HepG2 (cell line): ENCODE measurements around the gene KRTAP5-8. TPM values are rescaled to one million over a fixed set of nuclear protein-coding genes. Genes with fewer than 3 reads are reported as not detected.

Source experiments
- ATAC-seq: fragments of 200-7000 bp; cut with Tn5 transposase; 3 replicates; pipeline ENCODE4 v1.9.1; 2020; ENCODE audit warnings: mild to moderate bottlenecking, moderate library complexity
- BruUV-seq: library from RNA; stranded (reverse); fragments of 400-500 nt; replicated peaks from 2 replicates; lab custom pipeline; 2021; lab: Mats Ljungman, UMichigan
- CTCF ChIA-PET: fragments of 300-600 bp; formaldehyde crosslinking; extraction: SDS; loops from one replicate; lab custom pipeline; 2021; ENCODE audit warnings: low total read pairs, inconsistent platforms, low intra/inter-chr PET ratio; lab: Yijun Ruan, JAX
- POLR2A ChIA-PET: fragments of 350-600 bp; sonication (Branson Sonifier 250); formaldehyde crosslinking; loops from one replicate; lab custom pipeline; 2020; ENCODE audit warnings: antibody characterized with exemption, inconsistent platforms; lab: Yijun Ruan, JAX
- DNase-seq: peaks from one replicate; pipeline ENCODE4 v3.0.0-alpha.2; 2015; ENCODE audit warnings: low spot score
- FAIRE-seq: peaks from 3 replicates; lab custom pipeline; 2011; peaks lifted over from hg19 to GRCh38; lab: Jason Lieb, UNC
- H2AFZ ChIP-seq: one replicate; pipeline ENCODE4 v1.6.1; 2011; ENCODE audit warnings: low read length, inconsistent platforms
- H3K27ac ChIP-seq: fragments of 300-600 bp; 3 replicates; pipeline ENCODE4 v1.8.0; 2011; ENCODE audit warnings: mixed run types, mild to moderate bottlenecking, mixed read lengths, low read length, inconsistent platforms; ENCODE audit not compliant: insufficient read depth; ENCODE audit errors: extremely low read length
- H3K27me3 ChIP-seq, 2 experiments: fragments of 200-600 bp in 1 of 2; 2 replicates in 1 of 2; 3 replicates in 1 of 2; pipeline versions ENCODE4 v1.6.0 to v1.8.0; 2011; ENCODE audit warnings: low read length in 2 of 2, mild to moderate bottlenecking in 2 of 2, moderate library complexity in 2 of 2, inconsistent platforms in 1 of 2; ENCODE audit not compliant: insufficient read depth in 2 of 2, control insufficient read depth in 1 of 2
- H3K36me3 ChIP-seq, 2 experiments: fragments of 200-600 bp in 1 of 2; replicated peaks in 1 of 2; 2 replicates in 1 of 2; 3 replicates in 1 of 2; pipeline versions ENCODE4 v1.5.1 to v1.8.0; 2011; ENCODE audit warnings: low read length in 2 of 2, inconsistent platforms in 1 of 2; ENCODE audit not compliant: insufficient read depth in 2 of 2, control insufficient read depth in 1 of 2
- H3K4me1 ChIP-seq: 2 replicates; pipeline ENCODE4 v1.5.1; 2012; ENCODE audit warnings: low read length, inconsistent platforms; ENCODE audit not compliant: insufficient read depth
- H3K4me2 ChIP-seq: 2 replicates; pipeline ENCODE4 v1.6.0; 2011; ENCODE audit warnings: low read depth, low read length, inconsistent platforms
- H3K4me3 ChIP-seq, 3 experiments: fragments of 200-600 bp in 1 of 3; sonication (generic), shearing (Covaris generic) in 1 of 3; replicated peaks in 1 of 3; 2 replicates each; pipeline ENCODE4 v1.5.1; 2011 to 2016; ENCODE audit warnings: low read length in 3 of 3, inconsistent platforms in 2 of 3, low read depth in 2 of 3, mild to moderate bottlenecking in 2 of 3, control low read depth in 1 of 3, mixed read lengths in 1 of 3; ENCODE audit not compliant: insufficient read depth in 1 of 3
- H3K79me2 ChIP-seq: one replicate; pipeline ENCODE4 v1.6.1; 2011; ENCODE audit warnings: low read length, inconsistent platforms; ENCODE audit not compliant: insufficient read depth
- H3K9ac ChIP-seq: 2 replicates; pipeline ENCODE4 v1.6.0; 2011; ENCODE audit warnings: mild to moderate bottlenecking, low read depth, low read length, inconsistent platforms; ENCODE audit not compliant: insufficient read depth
- H3K9me3 ChIP-seq: 2 replicates; pipeline ENCODE4 v1.5.1; 2012; ENCODE audit warnings: mild to moderate bottlenecking, low read length
- H4K20me1 ChIP-seq: 2 replicates; pipeline ENCODE4 v1.6.0; 2011; ENCODE audit warnings: inconsistent platforms, mild to moderate bottlenecking, low read length, moderate library complexity; ENCODE audit not compliant: insufficient read depth
- CBX5 ChIP-seq: sonication (generic); formaldehyde crosslinking; IDR thresholded peaks from 2 replicates; pipeline ENCODE4 v1.4.0; 2020; ENCODE audit warnings: missing genetic modification reagents, borderline replicate concordance
- FOXA3 ChIP-seq: IDR thresholded peaks from 2 replicates; pipeline ENCODE4 v1.6.1; 2016; ENCODE audit warnings: missing genetic modification reagents, missing compliant biosample characterization
- HOXA9 ChIP-seq: sonication (generic); formaldehyde crosslinking; IDR thresholded peaks from 2 replicates; pipeline ENCODE4 v1.8.1; 2022; ENCODE audit warnings: missing genetic modification reagents, mild to moderate bottlenecking, moderate library complexity, borderline replicate concordance
- KDM6A ChIP-seq: IDR thresholded peaks from 2 replicates; pipeline ENCODE4 v1.6.1; 2016; ENCODE audit warnings: low read depth
- RFXAP ChIP-seq: sonication (generic); formaldehyde crosslinking; IDR thresholded peaks from 2 replicates; pipeline ENCODE4 v1.4.0; 2020; ENCODE audit warnings: missing genetic modification reagents, borderline replicate concordance
- THAP9 ChIP-seq: sonication (generic); formaldehyde crosslinking; IDR thresholded peaks from 2 replicates; pipeline ENCODE4; 2020; ENCODE audit warnings: missing genetic modification reagents, mild to moderate bottlenecking, borderline replicate concordance
- ZNF367 ChIP-seq: sonication (generic); formaldehyde crosslinking; IDR thresholded peaks from 2 replicates; pipeline ENCODE4 v1.4.0; 2020; ENCODE audit warnings: missing genetic modification reagents, borderline replicate concordance
- ZNF441 ChIP-seq: sonication (generic); formaldehyde crosslinking; IDR thresholded peaks from 2 replicates; pipeline ENCODE4 v1.7.0; 2021; ENCODE audit warnings: missing genetic modification reagents, borderline replicate concordance
- ZNF496 ChIP-seq: sonication (generic); formaldehyde crosslinking; IDR thresholded peaks from 2 replicates; pipeline ENCODE4 v1.8.1; 2023; ENCODE audit warnings: mild to moderate bottlenecking, moderate library complexity, missing genetic modification reagents; ENCODE audit not compliant: insufficient replicate concordance
- ZNF589 ChIP-seq: sonication (generic); formaldehyde crosslinking; conservative IDR thresholded peaks from 2 replicates; pipeline ENCODE4 v1.8.0; 2022; ENCODE audit warnings: mild to moderate bottlenecking, moderate library complexity, missing genetic modification reagents
- ZNF687 ChIP-seq: sonication (generic); formaldehyde crosslinking; IDR thresholded peaks from 2 replicates; pipeline ENCODE4 v1.5.1; 2020; ENCODE audit warnings: mild to moderate bottlenecking, missing genetic modification reagents, moderate library complexity
- ZNF713 ChIP-seq: sonication (generic); formaldehyde crosslinking; IDR thresholded peaks from 2 replicates; pipeline ENCODE4 v1.4.0; 2020; ENCODE audit warnings: mild to moderate bottlenecking, missing genetic modification reagents
- ZNF770 ChIP-seq: sonication (generic); formaldehyde crosslinking; IDR thresholded peaks from 2 replicates; pipeline ENCODE4 v1.5.0; 2020; ENCODE audit warnings: mild to moderate bottlenecking, missing genetic modification reagents
- ZNF816 ChIP-seq: sonication (generic); formaldehyde crosslinking; IDR thresholded peaks from 2 replicates; pipeline ENCODE4 v1.8.0; 2022; ENCODE audit warnings: missing genetic modification reagents, mild to moderate bottlenecking, borderline replicate concordance
- WGBS: methylation state at CpG from one replicate; pipeline ENCODE4 v1.1.6; 2017; ENCODE audit warnings: low lambda C conversion rate; 5-methylcytosine and 5-hydroxymethylcytosine counted together
- in situ Hi-C: cut with HindIII; loops from 2 replicates; pipeline ENCODE4 v1.10.0; 2017; ENCODE audit warnings: low pct_unique_long_range_greater_than_20kb; ENCODE audit not compliant: extremely low pct_ligation_motif_present
- intact Hi-C: fragments of 100-400 bp; cut with micrococcal nuclease; formaldehyde crosslinking; loops from one replicate; pipeline ENCODE4 v1.10.0; 2022; ENCODE audit not compliant: unreplicated experiment
- polyA plus RNA-seq, 8 experiments: library from polyadenylated mRNA; depleted of rRNA in 3 of 8; stranded (reverse) in 7 of 8; unstranded in 1 of 8; fragments of >200 nt; fragmentation: Illumina TruSeq in 4 of 8; extraction: Trizol in 4 of 8; gene quantifications; 2 replicates each; pipeline versions ENCODE4 v1.2.1 to v1.2.3, GENCODE V29; 2011 to 2016; ENCODE audit warnings: low read depth in 4 of 8, missing spikeins in 1 of 8, mixed read lengths in 1 of 8; ENCODE audit not compliant: insufficient read depth in 1 of 8
- total RNA-seq, 5 experiments: library from RNA; depleted of rRNA; stranded (reverse); fragments of >200 nt; fragmentation: Illumina TruSeq; extraction: Trizol; gene quantifications; 2 replicates each; pipeline ENCODE4 v1.2.3, GENCODE V29; 2016; ENCODE audit warnings: low read depth in 1 of 5

Gene KRTAP5-8
- total and polyA plus RNA-seq, 2 of the 13 experiments (the other 11 are each of a cell fraction or from before 2014, with no cell fraction given), result 0.20 TPM; not detected in 1

- H3K4me3 ChIP-seq, result no peak overlapping the region
- ChIA-PET POLR2A (no interaction called here), CTCF (no interaction called here)
- H3K9ac ChIP-seq, result no peak overlapping the region
- ATAC-seq, result no peak
- H3K27ac ChIP-seq, result no peak overlapping the region
- intact Hi-C loops, result no loop called here
- no peaks in the 10 kb centered on the region for H3K27me3 ChIP-seq
- H3K4me1 ChIP-seq, result no peaks in the 10 kb centered on the region
- H2AFZ ChIP-seq, result no peak overlapping the region
- no peaks in the 10 kb centered on the region for H3K9me3 ChIP-seq
- no peak for FAIRE-seq
- TF ChIP-seq ZNF441 (CRISPR knock-in tag), result no peak
- no peak for TF ChIP-seq KDM6A
- TF ChIP-seq ZNF367 (CRISPR knock-in tag), result no peak
- TF ChIP-seq ZNF589 (CRISPR knock-in tag), result no peak
- TF ChIP-seq CBX5 (CRISPR knock-in tag), result no peak
- TF ChIP-seq RFXAP (CRISPR knock-in tag), result no peak
- no peak for TF ChIP-seq ZNF496 (CRISPR knock-in tag)
- no peak for TF ChIP-seq THAP9 (CRISPR knock-in tag)
- TF ChIP-seq ZNF816, result no peak
- no peak for TF ChIP-seq ZNF713 (CRISPR knock-in tag)
- peak; percentile 27; the same call in 1 of the 2 replicates for TF ChIP-seq ZNF687 (CRISPR knock-in tag)
- TF ChIP-seq ZNF770 (CRISPR knock-in tag), result 0 out of 2 replicates have a peak, but pooled peaks have one; percentile 26
- no peak for TF ChIP-seq FOXA3
- TF ChIP-seq HOXA9 (CRISPR knock-in tag), result no peak
- H3K79me2 ChIP-seq, result no peaks in the 10 kb centered on the region
- DNase-seq, result no peak
- in situ Hi-C loops, result no loop called here
- peaks cover 13 to 37% of the 10 kb centered on the region in 2 experiments for H3K36me3 ChIP-seq
- H3K4me2 ChIP-seq, result no peak overlapping the region
- H4K20me1 ChIP-seq, result no peaks in the 10 kb centered on the region
- WGBS, result 95% methylated on average over 5 of the region's 6 CpGs
- no TSS peak for BruUV-seq
These were observed 49.0 kb upstream of the KRTAP5-8 start for GRCh38 chr11:71488681-71489270.
